Progenitor cell of endocrine pancreas (in vitro differentiated cells): ENCODE results near the gene CDK5. TPM values are rescaled to one million over a fixed set of nuclear protein-coding genes. Genes with fewer than 3 reads are reported as not detected.

ENCODE experiments used
- DNase-seq: peaks from one replicate; pipeline ENCODE4 v3.0.0; 2021; ENCODE audit warnings: low spot score; ENCODE audit not compliant: unreplicated experiment
- H3K27ac Mint-ChIP-seq: 2 replicates; pipeline ENCODE4 v1.8.0; 2021; ENCODE audit warnings: mild to moderate bottlenecking, moderate library complexity, mixed read lengths
- H3K27me3 Mint-ChIP-seq: 2 replicates; pipeline ENCODE4 v1.8.0; 2021; ENCODE audit warnings: mixed read lengths
- H3K36me3 Mint-ChIP-seq: 2 replicates; pipeline ENCODE4 v1.8.0; 2022; ENCODE audit warnings: mixed read lengths; ENCODE audit not compliant: insufficient read depth
- H3K4me1 Mint-ChIP-seq: 2 replicates; pipeline ENCODE4 v1.8.0; 2021; ENCODE audit warnings: low read depth, mixed read lengths
- H3K4me3 Mint-ChIP-seq: 2 replicates; pipeline ENCODE4 v1.8.0; 2021; ENCODE audit warnings: low read depth, mild to moderate bottlenecking, moderate library complexity, mixed read lengths
- H3K9me3 Mint-ChIP-seq: 2 replicates; pipeline ENCODE4 v1.8.0; 2021; ENCODE audit warnings: low read depth, mixed read lengths
- CTCF ChIP-seq: fragments of 200-600 bp; sonication (generic); IDR thresholded peaks from one replicate; pipeline ENCODE4 v1.5.0; 2021; ENCODE audit warnings: antibody characterized with exemption, mild to moderate bottlenecking; ENCODE audit not compliant: unreplicated experiment
- total RNA-seq: library from RNA; stranded (reverse); gene quantifications from 2 replicates; pipeline ENCODE4 v1.2.1, GENCODE V29; 2021

Gene CDK5
- total RNA-seq, 1 donor from 2014 or later: 24.9 TPM

GRCh38 chr7:151057989-151058780, 488 bp upstream of the CDK5 start:
- TF ChIP-seq CTCF: no peak
- peaks cover 3% of the 10 kb centered on the region for H3K36me3 Mint-ChIP-seq
- H3K4me3 Mint-ChIP-seq: peak overlapping the region; percentile 89
- DNase-seq: peak; percentile 94
- peaks cover 32% of the 10 kb centered on the region for H3K4me1 Mint-ChIP-seq
- H3K27ac Mint-ChIP-seq: peak overlapping the region; percentile 97
- no peaks in the 10 kb centered on the region for H3K9me3 Mint-ChIP-seq
- no peaks in the 10 kb centered on the region for H3K27me3 Mint-ChIP-seq

GRCh38 chr7:151056666-151057505, 811 bp downstream of the CDK5 start:
- H3K4me3 Mint-ChIP-seq: peak overlapping the region; percentile 89
- H3K27ac Mint-ChIP-seq: peak overlapping the region; percentile 93
- no peak for DNase-seq

GRCh38 chr7:151056283-151056665, 1.4 kb downstream of the CDK5 start:
- Mint-ChIP-seq H3K9me3 (no peaks in the 10 kb centered on the region), H3K36me3 (peaks cover 3% of the 10 kb centered on the region), H3K4me1 (peaks cover 25% of the 10 kb centered on the region), H3K27me3 (peaks cover 8% of the 10 kb centered on the region), H3K4me3 (peak overlapping the region; percentile 89), H3K27ac (no peak overlapping the region)
- TF ChIP-seq CTCF: no peak
- DNase-seq: no peak

More at GRCh38 chr7:151056666-151057505, 811 bp downstream of the CDK5 start:
- peaks cover 3% of the 10 kb centered on the region for H3K36me3 Mint-ChIP-seq
- peak; percentile 30 for TF ChIP-seq CTCF
- peaks cover 4% of the 10 kb centered on the region for H3K27me3 Mint-ChIP-seq
- H3K4me1 Mint-ChIP-seq: peaks cover 31% of the 10 kb centered on the region
- H3K9me3 Mint-ChIP-seq: no peaks in the 10 kb centered on the region

GRCh38 chr7:151053751-151054150, 3.9 kb downstream of the CDK5 start:
- Mint-ChIP-seq H3K27ac (no peak overlapping the region), H3K36me3 (peaks cover 3% of the 10 kb centered on the region), H3K27me3 (peaks cover 19% of the 10 kb centered on the region), H3K4me1 (peaks cover 17% of the 10 kb centered on the region), H3K4me3 (no peak overlapping the region), H3K9me3 (no peaks in the 10 kb centered on the region)
- TF ChIP-seq CTCF: no peak
- DNase-seq: no peak

GRCh38 chr7:151053096-151053495, 4.6 kb downstream of the CDK5 start:
- Mint-ChIP-seq H3K27me3 (peaks cover 23% of the 10 kb centered on the region), H3K36me3 (peaks cover 3% of the 10 kb centered on the region), H3K9me3 (no peaks in the 10 kb centered on the region), H3K27ac (no peak overlapping the region), H3K4me1 (peaks cover 12% of the 10 kb centered on the region), H3K4me3 (no peak overlapping the region)
- DNase-seq: no peak
- TF ChIP-seq CTCF: no peak
